NCI-H2196 treated with DMSO at 0.1 percent for 48 hours (cell line): ENCODE data around the gene DNAH10.

ENCODE experiments used
- DNase-seq: peaks from one replicate; lab custom pipeline; 2025; ENCODE audit not compliant: unreplicated experiment; lab: John Stamatoyannopoulos, UW

Gene DNAH10

DNA sequence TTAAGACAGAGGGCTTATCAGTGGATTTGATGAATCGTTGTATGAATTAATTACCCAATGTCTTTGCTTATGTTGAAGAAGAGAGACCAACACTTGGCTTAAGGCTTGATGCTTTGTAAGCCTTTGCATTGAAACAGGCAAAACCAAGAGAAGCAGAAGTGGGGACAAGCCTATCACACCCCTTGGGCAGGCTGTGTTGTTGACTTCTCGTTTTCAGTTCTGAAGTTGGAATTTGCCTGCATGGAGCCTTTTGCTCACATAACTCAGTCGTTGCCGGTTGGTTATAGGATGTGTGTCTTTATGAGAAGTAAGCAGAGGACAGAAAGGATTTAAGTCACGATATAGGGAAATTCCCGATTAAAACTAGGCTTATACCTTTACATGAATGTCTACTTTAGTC, 115.9 kb downstream of the DNAH10 start:
- DNase-seq, result no peak

DNA sequence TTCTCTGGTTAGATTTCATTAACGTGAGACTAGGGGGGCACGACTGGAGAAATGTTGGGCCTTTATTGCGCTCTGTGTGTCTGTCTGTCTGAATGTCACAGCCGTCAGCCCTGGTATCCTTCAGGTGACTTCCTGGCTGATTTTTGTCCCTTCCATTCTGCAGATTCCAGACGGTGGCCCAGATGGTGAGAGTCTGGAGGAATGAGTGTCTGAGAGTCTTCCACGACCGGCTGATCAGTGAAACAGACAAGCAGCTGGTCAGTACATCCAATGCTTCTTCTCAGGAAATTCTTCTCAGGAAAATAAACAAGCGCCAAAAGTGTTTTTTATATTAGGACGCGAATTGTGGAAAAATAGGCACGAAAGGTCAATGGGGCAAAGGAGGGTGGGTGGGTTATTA, 117.0 kb downstream of the DNAH10 start:
- no peak for DNase-seq

DNA sequence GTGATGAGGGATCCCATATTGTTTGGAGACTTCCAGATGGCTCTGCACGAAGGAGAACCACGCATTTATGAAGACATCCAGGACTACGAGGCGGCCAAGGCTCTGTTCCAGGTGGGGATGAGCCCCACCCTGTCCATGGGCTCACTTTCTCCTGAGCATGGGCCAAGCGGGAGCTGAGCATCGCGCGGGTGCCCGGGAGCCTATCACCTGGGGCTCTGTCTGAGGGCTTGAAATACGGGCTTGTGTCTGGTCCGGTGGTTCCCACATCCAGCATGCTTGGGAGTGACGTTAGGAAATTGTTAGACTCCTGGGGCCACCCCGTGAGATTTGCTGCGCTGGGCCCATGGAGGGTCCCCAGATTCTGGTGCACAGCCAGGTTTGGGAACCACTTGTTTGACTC, 117.6 kb downstream of the DNAH10 start:
- no peak for DNase-seq

DNA sequence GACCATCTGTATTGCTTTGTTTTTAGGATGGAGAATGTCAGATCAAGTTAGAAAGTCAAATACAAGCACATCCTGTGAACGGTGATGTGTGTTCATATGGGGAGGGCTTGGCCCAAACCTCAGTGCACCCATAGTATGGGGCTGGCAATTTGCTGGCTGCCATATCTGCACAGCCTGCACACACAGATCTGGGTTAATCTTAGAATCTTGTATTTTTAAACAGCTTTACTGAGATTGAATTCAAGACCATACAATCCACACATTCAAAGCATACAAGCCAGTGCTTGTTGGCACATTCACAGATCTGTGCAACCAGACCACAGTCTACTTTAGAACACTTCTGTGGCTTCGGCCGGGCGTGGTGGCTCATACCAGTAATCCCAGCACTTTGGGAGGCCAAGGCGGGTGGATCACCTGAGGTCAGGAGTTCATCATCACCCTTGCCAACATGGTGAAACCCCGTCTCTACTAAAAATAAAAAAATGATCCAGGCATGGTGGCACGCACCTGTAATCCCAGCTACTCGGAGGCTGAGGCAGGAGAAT, 120.1 kb downstream of the DNAH10 start:
- no peak for DNase-seq

DNA sequence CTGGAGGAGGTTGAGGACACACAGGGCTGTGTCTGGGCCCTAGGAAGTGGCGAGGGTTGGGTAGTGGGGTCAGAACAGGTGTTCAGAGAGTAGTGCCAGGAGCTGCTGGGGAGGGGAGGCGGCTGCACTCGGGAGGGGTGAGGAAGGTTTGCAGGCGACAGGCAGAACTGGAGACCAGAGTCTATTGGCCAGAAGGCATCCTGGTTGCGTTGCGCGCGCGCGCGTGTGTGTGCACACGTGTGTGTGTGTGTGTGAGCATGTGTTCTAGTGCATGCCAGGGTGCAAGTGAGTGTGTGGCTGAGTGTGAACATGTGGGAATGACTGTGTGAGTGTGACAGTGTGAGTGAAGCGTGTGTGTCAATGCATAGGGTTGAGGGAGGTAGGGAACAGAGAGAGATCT, 124.2 kb downstream of the DNAH10 start:
- DNase-seq, result no peak

DNA sequence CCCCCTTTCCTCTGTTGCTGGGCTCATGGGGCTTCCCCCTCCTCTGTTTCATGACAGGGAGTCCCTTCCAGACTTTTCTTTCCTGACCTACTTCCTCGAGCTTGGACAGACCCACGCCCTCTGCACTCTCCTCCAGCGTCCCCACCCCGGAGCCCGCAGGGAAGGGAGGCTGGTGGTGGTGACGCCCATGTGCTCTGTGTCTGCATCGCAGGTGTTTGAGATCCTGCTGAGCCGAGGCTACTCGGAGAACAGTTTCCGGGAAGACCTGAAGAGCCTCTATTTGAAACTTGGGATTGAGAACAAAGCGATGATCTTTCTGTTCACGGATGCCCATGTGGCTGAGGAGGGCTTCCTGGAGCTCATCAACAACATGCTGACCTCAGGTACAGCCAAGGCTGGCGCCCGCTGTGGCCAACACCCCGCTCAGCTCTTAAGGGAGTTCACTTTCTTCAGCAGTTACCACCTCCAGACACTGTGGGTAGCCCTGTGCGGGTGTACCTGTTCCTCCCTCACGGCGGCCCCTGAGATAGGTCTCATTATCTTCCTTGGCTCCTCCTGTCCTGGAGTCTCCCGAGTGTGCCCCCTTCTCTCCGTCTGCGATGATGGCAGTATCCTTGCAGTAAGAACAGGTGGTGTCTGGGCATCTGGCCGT, 125.0 kb downstream of the DNAH10 start:
- DNase-seq, result no peak

DNA sequence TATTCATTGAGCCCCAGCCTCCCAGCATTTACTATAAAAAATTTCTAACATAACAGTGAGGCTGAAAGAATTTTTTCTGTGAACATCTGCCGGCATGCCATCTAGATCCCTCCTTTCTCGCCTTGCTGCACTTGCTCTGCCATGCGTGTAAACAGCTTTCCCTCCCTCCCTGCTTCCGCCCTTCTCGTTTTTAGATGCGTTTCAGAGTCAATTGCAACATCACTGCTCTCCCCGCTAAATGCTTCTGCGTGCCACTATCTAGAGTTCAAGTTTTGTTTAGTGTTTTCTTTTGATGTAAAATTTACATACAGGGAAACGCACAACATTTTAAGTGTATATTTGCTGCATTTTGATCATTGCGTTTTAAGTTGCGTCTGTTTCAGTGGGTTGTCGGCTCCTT, 126.9 kb downstream of the DNAH10 start:
- no peak for DNase-seq

DNA sequence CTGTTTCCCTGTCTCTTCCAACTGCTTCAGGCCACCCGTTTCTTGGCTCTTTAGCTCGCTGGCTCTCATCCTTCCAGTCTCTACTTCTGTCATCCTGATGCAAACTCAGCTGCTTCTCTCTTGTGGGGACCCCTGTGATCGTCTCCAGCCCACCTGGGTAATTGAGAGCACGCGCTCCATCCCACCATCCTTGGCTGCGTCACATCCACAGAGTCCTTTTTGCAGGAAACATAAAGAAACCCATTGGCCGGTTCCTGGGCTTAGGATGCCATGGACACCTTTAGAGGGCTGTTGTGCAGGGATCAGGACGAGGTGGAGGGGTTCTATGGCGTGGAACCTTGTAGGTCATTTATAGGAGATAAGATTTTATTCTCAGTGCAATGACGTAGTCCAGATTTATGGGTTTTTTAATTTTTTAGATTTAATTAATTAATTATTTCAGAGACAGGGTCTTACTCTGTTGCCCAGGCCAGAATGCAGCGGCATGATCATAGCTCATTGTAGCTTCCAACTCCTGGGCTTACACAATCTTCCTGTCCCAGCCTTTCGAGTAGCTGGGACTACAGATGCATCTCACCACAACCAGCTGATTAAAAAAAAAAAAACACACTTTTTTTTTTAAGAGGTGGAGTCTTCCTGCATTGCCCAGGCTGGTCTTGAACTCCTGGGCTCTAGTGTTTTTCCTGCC, 127.9 kb downstream of the DNAH10 start:
- DNase-seq, result no peak

DNA sequence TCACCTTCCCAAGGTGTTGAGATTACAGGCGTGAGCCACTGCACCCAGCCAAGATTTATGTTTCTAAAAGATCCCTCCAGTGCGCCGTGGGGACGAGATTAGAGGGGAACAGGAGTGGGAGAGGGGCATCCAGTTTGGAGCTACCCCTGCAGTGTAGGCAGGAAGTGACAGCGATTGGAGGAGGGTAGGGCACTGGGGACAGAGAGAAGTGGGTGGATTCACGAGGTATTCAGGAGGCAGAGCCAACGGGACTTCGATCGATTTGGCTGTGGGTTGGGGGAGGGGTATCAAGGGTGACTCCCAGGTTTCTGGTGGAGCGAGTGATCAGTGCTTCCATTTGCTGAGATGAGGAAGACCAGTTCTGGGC, 128.4 kb downstream of the DNAH10 start:
- DNase-seq, result no peak

DNA sequence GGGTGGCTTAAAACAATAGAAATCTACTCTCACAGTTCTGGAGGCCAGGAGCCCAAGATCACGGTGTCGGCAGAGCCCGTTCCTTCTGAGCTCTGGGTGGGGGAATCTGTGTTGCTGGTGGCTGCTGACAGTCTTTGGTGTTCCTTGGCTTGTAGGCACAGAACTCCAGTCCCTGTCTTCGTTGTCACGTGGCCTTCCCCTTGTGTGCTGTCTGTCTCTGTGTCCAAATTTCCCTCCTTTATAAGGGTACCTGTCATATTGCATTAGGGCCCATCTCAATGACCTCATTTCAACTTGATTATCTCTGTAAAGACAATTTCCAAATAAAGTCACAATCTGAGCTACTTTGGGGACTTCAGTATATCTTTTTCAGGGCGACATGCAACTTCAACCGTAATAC, 128.9 kb downstream of the DNAH10 start:
- DNase-seq, result no peak

DNA sequence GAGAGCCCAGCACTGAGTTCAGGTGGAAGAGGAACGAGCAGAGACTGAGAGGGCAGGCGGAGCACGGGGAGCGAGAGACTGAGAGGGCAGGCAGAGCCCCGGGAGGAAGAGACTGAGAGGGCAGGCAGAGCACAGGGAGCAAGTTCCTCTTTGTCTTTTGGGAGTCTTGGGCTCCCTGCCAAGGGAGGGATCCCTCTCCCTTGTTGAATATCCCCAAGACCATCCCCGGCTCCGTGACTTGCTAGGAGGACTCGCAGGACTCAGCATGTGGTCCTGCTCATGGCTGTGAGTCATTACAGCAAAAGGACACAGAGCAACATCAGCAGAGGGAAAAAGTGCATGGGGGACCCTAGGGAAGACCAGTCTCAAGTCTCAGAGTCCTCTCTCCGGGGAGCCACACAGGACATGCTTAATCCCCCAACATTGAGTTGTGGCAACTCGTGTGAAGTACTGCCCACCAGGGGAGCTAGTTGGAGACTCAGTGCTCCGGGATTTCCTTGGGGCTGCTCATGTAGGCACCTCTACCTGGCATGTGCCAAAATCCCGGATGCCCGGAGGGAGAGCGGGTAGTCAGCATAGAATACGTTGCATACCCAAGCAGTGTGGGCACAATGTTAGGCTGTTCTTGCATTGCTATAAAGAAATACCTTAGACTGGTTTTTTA, 129.5 kb downstream of the DNAH10 start:
- no peak for DNase-seq

DNA sequence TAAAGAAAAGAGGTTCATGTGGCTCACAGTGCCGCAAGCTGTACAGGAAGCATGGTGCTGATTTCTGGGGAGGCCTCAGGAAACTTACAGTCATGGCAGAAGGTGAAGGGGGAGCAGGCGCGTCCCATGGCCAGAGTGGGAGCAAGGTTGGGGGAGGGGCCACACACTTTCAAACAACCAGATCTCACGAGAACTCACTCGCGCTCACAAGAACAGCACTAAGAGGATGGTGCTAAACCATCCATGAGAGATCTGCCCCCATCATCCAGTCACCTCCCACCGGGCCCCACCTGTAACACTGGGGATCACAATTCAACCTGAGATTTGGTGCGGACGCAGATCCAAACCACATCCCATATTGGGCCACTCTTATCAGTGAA, 130.1 kb downstream of the DNAH10 start:
- no peak for DNase-seq

DNA sequence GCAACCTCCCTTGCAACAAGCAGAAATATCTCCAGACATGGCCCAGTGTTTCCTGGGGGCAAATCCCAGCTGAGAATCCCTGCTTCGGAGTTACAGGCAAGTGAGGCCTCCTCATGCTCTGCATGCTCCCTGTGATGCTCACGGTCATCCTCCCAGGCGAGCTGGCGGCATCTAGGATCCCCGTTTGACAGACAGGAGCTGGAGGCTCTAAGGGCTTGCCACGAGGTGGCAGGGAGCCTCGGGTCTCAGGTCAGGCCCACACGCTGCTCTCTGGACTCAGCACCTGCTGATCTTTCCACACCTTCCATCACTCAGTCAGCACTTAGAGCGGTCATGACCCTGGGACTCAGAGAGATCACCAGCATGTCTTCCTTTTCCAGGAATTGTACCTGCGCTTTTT, 130.8 kb downstream of the DNAH10 start:
- no peak for DNase-seq

DNA sequence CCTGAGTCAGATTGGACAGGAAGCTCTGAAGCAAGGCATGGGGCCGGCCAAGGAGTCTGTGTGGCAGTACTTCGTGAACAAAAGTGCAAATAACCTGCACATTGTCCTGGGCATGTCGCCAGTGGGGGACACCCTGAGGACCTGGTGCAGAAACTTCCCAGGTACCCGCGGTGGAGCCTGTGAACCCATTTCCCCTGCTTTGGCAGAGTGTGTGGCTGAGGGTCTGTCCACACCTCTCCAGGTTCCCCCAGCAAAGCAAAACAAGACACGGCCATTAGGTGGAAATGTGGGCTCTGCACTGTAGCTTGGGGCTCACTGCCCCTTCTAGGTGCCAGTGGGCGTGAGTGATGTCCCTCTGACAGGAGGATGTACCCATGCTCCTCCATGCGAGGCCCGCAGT, 131.2 kb downstream of the DNAH10 start:
- no peak for DNase-seq

DNA sequence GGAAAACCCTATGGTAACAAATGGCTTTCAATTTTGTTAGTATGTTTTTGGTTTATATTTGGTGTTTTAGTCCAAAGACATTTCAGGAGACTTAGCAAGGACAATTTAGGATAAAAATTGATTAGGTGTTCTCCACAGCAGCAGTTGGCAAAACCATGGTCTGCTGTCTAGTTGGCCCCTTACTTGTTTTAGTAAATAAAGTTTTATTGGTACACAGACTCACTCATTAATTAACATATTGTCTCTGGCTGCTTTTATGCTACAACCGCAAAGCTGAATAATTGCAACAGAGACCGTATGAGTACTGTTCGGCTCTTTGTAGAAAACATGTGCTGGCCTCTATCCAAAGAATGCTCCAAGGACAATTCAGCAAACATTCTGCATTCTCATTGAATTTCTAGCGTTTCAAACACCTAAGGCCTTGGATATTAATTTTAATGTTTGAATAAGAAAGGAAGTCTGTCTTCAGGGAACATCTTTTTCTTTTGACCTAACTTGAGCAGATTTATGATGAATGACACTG, 132.8 kb downstream of the DNAH10 start:
- DNase-seq, result no peak

DNA sequence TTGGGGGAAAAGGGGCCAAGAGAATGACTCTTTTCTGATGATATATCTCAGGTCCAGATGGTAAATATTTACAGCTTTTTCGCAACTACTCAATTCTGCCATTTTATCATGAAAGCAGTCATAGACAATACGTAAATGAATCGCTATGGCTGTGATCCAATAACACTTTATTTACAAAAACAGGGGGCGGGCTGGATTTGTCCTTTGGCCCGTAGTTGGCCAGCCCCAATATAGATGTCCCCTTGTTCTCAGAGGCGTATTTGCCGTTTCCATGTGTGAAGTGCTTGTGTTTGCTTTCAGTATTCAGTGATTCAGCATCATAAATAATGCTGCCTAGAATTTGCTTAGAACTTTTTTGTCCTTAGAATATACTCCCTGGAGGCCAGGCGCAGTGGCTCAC, 133.3 kb downstream of the DNAH10 start:
- no peak for DNase-seq

DNA sequence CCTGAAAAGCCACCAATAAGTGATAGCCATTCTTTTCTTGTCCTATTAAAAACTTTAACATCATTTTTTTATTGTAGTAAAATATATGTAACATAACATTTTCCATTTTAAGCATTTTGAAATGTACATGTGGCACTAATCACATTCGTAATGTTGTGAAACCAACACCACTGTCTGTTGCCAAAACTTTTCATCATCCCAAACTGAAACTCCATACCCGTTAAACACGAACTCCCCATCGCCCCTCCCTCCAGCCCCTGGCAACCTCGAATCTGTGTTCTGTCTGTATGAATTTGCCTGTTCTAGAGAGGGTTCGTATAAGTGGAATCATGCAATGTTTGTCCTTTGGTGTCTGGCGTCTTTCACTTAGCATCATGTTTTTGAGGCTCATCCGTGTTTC, 134.7 kb downstream of the DNAH10 start:
- DNase-seq, result no peak

DNA sequence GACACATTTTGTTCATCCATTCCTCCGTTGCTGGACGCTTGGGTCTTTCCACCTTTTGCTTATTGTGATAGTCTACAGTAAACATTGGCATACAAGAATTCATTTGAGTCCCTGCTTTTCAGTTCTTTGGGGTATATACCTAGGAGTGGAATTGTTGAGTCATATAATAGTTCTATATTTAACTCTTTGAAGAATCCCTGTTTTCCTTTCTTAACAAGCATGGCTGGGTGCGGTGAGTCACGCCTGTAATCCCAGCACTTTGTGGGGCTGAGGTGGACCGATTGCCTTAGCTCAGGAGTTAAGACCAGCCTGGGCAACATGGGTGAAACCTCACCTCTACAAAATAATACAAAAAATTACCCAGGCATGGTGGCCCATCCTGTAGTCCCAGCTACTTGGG, 135.1 kb downstream of the DNAH10 start:
- DNase-seq, result no peak

DNA sequence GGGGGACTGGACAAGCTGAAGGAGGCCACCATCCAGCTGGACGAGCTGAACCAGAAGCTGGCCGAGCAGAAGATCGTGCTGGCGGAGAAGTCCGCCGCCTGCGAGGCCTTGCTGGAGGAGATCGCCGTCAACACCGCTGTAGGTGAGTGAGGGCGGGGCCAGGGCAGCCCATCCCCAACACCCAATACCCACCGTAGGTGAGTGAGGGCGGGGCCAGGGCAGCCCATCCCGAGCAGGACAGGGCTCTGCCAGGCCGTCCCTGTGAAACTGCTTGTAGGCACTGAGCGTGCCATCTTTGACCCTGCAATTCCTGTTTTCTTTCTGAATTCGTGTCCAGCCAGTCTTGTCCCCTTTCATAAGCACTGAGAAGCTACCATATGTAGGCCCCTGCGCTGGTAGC, 136.6 kb downstream of the DNAH10 start:
- DNase-seq, result no peak

DNA sequence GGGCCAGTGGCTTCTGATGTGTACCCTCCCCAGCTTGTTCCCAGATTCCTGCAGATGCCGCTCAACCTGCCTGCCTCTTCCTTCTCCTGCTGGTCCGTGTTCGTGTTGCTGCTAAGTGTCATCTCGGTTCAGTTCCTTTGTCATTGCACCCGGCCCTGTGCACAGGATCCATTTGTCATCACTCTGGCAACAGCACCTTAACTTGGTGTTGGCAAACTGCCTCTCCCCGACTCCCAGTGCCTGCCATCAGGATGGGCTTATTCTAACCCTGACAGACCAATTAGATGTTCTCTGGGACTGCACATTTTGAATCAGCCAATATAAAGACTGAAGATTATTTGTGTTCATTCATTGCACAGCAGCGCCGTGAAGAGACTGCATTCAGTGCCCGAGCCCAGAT, 137.3 kb downstream of the DNAH10 start:
- DNase-seq, result no peak

DNA sequence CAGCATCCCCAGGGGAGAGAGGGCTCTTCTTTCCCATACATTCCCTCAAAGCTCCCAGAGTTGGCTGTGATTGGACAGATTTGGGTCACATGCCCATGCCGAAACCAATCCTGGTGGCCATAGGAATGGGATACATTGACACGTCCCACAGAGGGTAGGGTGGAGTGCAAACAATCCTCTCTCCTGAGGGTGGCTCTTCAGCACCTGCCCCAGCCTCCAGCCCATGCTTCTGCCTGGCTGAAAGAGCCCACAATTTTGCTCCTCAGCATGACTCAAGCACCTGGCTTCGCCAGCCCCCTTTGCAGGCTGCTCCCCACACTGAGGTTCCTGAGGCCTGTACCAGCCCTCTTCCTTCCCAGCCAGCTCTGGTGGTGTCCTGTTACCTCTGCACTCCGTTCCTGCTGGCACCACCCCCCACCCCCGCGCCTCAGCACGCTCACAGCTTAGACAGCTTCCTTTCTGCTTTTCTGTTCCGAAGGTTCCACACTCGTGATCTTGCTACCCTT, 138.8 kb downstream of the DNAH10 start:
- DNase-seq, result no peak

DNA sequence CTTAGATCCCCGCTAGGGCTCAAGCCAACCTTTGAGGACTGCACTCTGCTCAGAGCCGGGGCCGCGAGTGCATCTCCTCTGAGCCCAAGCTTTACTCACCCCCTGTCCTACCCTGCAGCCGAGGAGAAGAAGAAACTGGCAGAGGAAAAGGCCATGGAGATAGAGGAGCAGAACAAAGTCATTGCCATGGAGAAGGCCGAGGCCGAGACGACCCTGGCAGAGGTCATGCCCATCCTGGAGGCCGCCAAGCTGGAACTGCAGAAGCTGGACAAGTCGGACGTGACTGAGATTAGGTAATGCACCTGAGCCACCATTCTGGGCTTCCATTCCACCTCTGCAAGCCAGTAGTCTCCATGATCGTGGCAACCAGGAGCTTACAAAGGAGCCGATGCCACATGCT, 140.7 kb downstream of the DNAH10 start:
- DNase-seq, result no peak
